HG03175 (cell line): ENCODE data around the gene ANXA2R.
"Not testable (repeated sequence)": the region's sequence is repeated elsewhere in the genome, so short reads cannot be mapped to it uniquely, and the experiment has no call there.

Source experiments
- ATAC-seq: cut with Tn5 transposase; IDR thresholded peaks from one replicate; pipeline ENCODE4 v1.9.1; 2021; ENCODE audit warnings: mild to moderate bottlenecking, moderate library complexity; ENCODE audit not compliant: unreplicated experiment

Gene ANXA2R

GRCh38 chr5:43061352-43062075 lies 21.4 kb upstream of the ANXA2R start:
- no peak for ATAC-seq

- ATAC-seq = not testable (repeated sequence)
These were observed 19.9 kb upstream of the ANXA2R start for GRCh38 chr5:43060020-43060419.

GRCh38 chr5:43055098-43055497 lies 15.0 kb upstream of the ANXA2R start:
- ATAC-seq = not testable (repeated sequence)

GRCh38 chr5:43051684-43052083 lies 11.6 kb upstream of the ANXA2R start:
- ATAC-seq = no peak

GRCh38 chr5:43050384-43050783 lies 10.3 kb upstream of the ANXA2R start:
- ATAC-seq = no peak

GRCh38 chr5:43049236-43049635 lies 9.1 kb upstream of the ANXA2R start:
- no peak for ATAC-seq

GRCh38 chr5:43046474-43046873 lies 6.4 kb upstream of the ANXA2R start:
- no peak for ATAC-seq

- ATAC-seq = no peak
These were observed 5.1 kb upstream of the ANXA2R start for GRCh38 chr5:43045236-43045635.

GRCh38 chr5:43044181-43044914 lies 4.2 kb upstream of the ANXA2R start:
- ATAC-seq = no peak

GRCh38 chr5:43043400-43043756 lies 3.3 kb upstream of the ANXA2R start:
- no peak for ATAC-seq

GRCh38 chr5:43042626-43043399 lies 2.7 kb upstream of the ANXA2R start:
- peak; percentile 20 for ATAC-seq

GRCh38 chr5:43042176-43042625 lies 2.1 kb upstream of the ANXA2R start:
- peak; percentile 37 for ATAC-seq

- peak; percentile 9 for ATAC-seq
These were observed 1.6 kb upstream of the ANXA2R start for GRCh38 chr5:43041669-43042175.

- no peak for ATAC-seq
These were observed 1.1 kb upstream of the ANXA2R start for GRCh38 chr5:43041110-43041668.

- no peak for ATAC-seq
These were observed 440 bp downstream of the ANXA2R start for GRCh38 chr5:43039471-43040286.

GRCh38 chr5:43039152-43039470 lies 1.0 kb downstream of the ANXA2R start:
- ATAC-seq = no peak

- ATAC-seq = no peak
These were observed 1.6 kb downstream of the ANXA2R start for GRCh38 chr5:43038496-43038989.

GRCh38 chr5:43037636-43038495 lies 2.3 kb downstream of the ANXA2R start:
- ATAC-seq = peak; percentile 15
